HEK293T (cell line): ENCODE data around the gene TBKBP1.

ENCODE experiments used
- ARNT ChIP-seq: fragments of 450-650 bp; IDR thresholded peaks from 2 replicates; pipeline ENCODE4 v1.6.1; 2017; ENCODE audit warnings: mild to moderate bottlenecking
- BHLHE40 ChIP-seq: fragments of 450-650 bp; IDR thresholded peaks from 2 replicates; pipeline ENCODE4 v1.6.1; 2016; ENCODE audit warnings: mild to moderate bottlenecking, moderate library complexity, borderline replicate concordance
- CTBP1 ChIP-seq: fragments of 450-650 bp; IDR thresholded peaks from 2 replicates; pipeline ENCODE4 v1.6.1; 2016; ENCODE audit warnings: borderline replicate concordance
- ELF4 ChIP-seq: fragments of 450-650 bp; IDR thresholded peaks from 2 replicates; pipeline ENCODE4 v1.6.1; 2017; ENCODE audit warnings: antibody characterized with exemption
- FOXA1 ChIP-seq: fragments of 450-650 bp; IDR thresholded peaks from 2 replicates; pipeline ENCODE4 v1.6.1; 2016; ENCODE audit warnings: mild to moderate bottlenecking
- FOXK2 ChIP-seq: fragments of 450-650 bp; IDR thresholded peaks from 2 replicates; pipeline ENCODE4 v1.6.1; 2016; ENCODE audit warnings: mild to moderate bottlenecking
- FOXM1 ChIP-seq: fragments of 450-650 bp; IDR thresholded peaks from 2 replicates; pipeline ENCODE4 v1.6.1; 2017; ENCODE audit warnings: mild to moderate bottlenecking, borderline replicate concordance
- HDGF ChIP-seq: fragments of 450-650 bp; IDR thresholded peaks from 2 replicates; pipeline ENCODE4 v1.6.1; 2017; ENCODE audit warnings: antibody characterized with exemption, borderline replicate concordance
- NFRKB ChIP-seq: fragments of 450-650 bp; IDR thresholded peaks from 2 replicates; pipeline ENCODE4 v1.6.1; 2016; ENCODE audit warnings: mild to moderate bottlenecking, moderate library complexity
- SP1 ChIP-seq: fragments of 450-650 bp; IDR thresholded peaks from 2 replicates; pipeline ENCODE4 v1.6.1; 2017
- SUZ12 ChIP-seq: fragments of 450-650 bp; IDR thresholded peaks from 2 replicates; pipeline ENCODE4 v1.6.1; 2016; ENCODE audit warnings: mild to moderate bottlenecking
- TARDBP ChIP-seq: fragments of 450-650 bp; IDR thresholded peaks from 2 replicates; pipeline ENCODE4 v1.6.1; 2016
- ZNF384 ChIP-seq: fragments of 450-650 bp; IDR thresholded peaks from 2 replicates; pipeline ENCODE4 v1.6.1; 2016
- TF ChIP-seq, protein P1 (sequence below): fragments of 450-650 bp; IDR thresholded peaks from 2 replicates; pipeline ENCODE4 v1.6.1; 2016

DNA sequence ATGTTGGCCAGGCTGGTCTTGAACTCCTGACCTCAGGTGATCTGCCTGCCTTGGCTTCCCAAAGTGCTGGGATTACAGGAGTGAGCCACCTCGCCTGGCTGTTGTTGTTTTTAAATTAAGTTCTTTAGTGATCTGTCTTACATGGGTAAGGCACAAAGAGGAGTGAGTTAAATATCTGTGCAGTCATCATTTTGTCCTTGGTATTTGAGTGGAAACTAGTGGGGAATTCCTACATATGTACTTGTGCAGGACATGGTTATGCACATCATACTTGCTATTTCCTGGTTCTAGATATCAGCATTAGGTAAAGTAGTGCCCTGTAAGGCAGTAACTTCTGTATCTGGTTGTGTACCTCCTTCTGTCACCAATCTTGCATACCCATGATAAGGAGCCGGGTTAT is 40.5 kb upstream of the TBKBP1 start:
- TF ChIP-seq FOXM1 (no peak), FOXA1 (no peak), SUZ12 (no peak), HDGF (no peak), ARNT (no peak), TARDBP (no peak), SP1 (no peak), ELF4 (no peak), FOXK2 (no peak), BHLHE40 (no peak), CTBP1 (no peak), ZNF384 (no peak), NFRKB (no peak)
- TF ChIP-seq, protein P1, sequence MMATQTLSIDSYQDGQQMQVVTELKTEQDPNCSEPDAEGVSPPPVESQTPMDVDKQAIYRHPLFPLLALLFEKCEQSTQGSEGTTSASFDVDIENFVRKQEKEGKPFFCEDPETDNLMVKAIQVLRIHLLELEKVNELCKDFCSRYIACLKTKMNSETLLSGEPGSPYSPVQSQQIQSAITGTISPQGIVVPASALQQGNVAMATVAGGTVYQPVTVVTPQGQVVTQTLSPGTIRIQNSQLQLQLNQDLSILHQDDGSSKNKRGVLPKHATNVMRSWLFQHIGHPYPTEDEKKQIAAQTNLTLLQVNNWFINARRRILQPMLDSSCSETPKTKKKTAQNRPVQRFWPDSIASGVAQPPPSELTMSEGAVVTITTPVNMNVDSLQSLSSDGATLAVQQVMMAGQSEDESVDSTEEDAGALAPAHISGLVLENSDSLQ: no peak
